Endothelial cell of umbilical vein (primary cell): Measurements from ENCODE around the gene PGAM1.

Source experiments
- CTCF ChIP-seq, 2 donors: IDR thresholded peaks; 1 replicate in 1 of 2; 2 replicates in 1 of 2; pipeline ENCODE4 v1.5.1; 2011; ENCODE audit warnings: low read length in 2 of 2, mild to moderate bottlenecking in 2 of 2, moderate library complexity in 2 of 2, control low read depth in 1 of 2, inconsistent platforms in 1 of 2, low read depth in 1 of 2; ENCODE audit not compliant: insufficient read depth in 1 of 2; ENCODE audit errors: extremely low read depth in 1 of 2
- EZH2 ChIP-seq: IDR thresholded peaks from 2 replicates; pipeline ENCODE4 v1.6.1; 2012; ENCODE audit warnings: borderline replicate concordance, low read depth, mild to moderate bottlenecking, moderate library complexity, low read length, inconsistent platforms; ENCODE audit not compliant: severe bottlenecking
- FOS ChIP-seq: IDR thresholded peaks from 2 replicates; pipeline ENCODE4 v1.6.1; 2011; ENCODE audit warnings: mild to moderate bottlenecking, low read length, moderate library complexity, borderline replicate concordance; ENCODE audit not compliant: insufficient read depth
- GATA2 ChIP-seq: IDR thresholded peaks from 2 replicates; pipeline ENCODE4 v1.7.0; 2011; ENCODE audit warnings: low read depth, mild to moderate bottlenecking, moderate library complexity, mixed read lengths, low read length; ENCODE audit not compliant: insufficient read length, insufficient read depth
- JUN ChIP-seq: IDR thresholded peaks from 2 replicates; pipeline ENCODE4 v1.6.1; 2011; ENCODE audit warnings: borderline replicate concordance, low read depth; ENCODE audit not compliant: insufficient read length, insufficient read depth
- POLR2A ChIP-seq: IDR thresholded peaks from 2 replicates; pipeline ENCODE4 v1.6.1; 2012; ENCODE audit warnings: low read depth, mild to moderate bottlenecking, control low read depth, low read length
- POLR2AphosphoS5 ChIP-seq: IDR thresholded peaks from 2 replicates; pipeline ENCODE4 v1.6.1; 2012; ENCODE audit warnings: low read depth, mild to moderate bottlenecking, control low read depth, low read length, moderate library complexity; ENCODE audit not compliant: insufficient read depth

GRCh38 chr10:97482381-97482780 is 56.4 kb downstream of the PGAM1 start:
- TF ChIP-seq CTCF (IDR thresholded peaks at IDR 0.05; ENCODE audit: extremely low read depth in 1 of 2, insufficient read depth in 1 of 2, low read depth in 1 of 2, low read length in 2 of 2) = no peak
- no peak for TF ChIP-seq EZH2
- TF ChIP-seq POLR2A = no peak
- TF ChIP-seq POLR2AphosphoS5 = no peak
- no peak for TF ChIP-seq FOS
- no peak for TF ChIP-seq JUN
- TF ChIP-seq GATA2 = no peak
